ENCODE data around the gene GDI1. TPM values are rescaled to one million over a fixed set of nuclear protein-coding genes. Genes with fewer than 3 reads are reported as not detected.

Gene GDI1
- polyA plus RNA-seq, 1 donor: 82.5 TPM

DNA sequence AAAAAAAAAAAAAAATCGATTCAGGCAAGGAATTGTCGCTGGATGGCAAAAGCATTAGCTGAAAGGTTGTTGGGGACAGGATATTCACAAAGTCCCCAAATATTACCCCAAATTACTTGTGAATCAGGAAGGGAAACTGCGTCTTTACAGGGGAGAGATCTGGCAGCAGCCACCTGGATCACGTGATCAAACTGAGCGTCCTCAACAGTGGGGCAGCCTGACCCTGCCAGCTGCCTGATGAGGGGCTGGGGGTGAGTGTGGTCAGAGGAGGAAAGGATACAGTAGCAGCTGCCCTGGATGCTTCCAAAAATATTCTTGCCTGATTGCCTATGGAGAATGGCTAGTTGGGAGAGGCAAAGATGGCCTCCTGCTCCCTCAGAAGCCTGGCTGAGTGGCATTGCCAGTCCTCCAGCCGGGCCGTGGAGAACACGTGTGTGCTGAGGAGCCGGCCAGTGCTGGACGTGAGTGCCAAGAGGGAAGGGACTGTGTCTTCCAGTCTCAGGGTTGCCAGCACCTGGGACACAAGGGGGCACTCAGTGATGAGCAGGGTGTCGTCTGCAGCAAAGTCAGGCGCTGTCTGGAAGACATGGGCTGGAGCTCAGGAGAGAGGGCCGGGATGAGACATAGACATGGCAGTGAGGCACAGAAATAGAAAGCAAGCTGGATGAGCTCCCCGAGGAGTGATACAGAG is 45.1 kb downstream of the GDI1 start:
- DNase-seq (ENCODE audit: low read depth): no peak

DNA sequence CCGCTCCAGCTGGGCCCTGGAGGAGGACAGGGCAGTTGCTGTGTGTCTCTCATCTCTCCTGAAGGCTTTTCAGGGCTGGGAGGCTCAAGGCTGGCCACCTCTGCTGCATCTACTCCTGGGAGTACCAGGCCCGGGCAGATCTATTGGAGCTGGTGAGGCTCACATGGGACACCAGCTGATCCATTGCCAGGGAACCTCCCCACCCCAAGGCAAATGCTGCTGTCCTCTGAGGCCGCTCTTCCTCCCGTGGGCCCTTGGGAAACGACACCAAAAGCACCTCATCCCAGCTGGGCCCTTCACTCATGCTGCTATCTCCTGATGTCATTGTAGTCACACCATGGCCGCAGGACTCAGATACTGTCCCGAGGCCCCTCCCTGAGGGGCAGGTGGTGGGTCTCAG is 45.8 kb downstream of the GDI1 start:
- DNase-seq (ENCODE audit: low read depth): no peak

DNA sequence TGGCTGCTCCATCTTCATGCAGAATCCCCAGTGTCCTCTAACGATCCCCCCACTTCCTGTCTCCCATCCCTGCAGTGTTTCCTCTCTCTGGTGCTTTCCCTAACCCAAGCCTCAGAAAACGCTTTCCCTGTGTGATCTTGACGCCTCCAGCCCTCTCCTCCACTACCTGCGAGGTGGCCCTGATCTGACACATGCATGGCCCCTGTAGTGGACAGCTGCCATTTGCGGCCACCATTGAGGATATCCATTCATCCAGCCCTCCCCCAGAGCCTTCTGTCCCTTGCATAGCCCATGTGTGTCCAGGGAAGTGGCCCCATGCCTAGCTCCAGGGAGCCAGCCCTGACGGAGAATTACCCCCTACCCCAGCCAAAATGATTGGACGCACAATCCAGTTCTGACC is 46.4 kb downstream of the GDI1 start:
- no peak for DNase-seq (ENCODE audit: low read depth)

DNA sequence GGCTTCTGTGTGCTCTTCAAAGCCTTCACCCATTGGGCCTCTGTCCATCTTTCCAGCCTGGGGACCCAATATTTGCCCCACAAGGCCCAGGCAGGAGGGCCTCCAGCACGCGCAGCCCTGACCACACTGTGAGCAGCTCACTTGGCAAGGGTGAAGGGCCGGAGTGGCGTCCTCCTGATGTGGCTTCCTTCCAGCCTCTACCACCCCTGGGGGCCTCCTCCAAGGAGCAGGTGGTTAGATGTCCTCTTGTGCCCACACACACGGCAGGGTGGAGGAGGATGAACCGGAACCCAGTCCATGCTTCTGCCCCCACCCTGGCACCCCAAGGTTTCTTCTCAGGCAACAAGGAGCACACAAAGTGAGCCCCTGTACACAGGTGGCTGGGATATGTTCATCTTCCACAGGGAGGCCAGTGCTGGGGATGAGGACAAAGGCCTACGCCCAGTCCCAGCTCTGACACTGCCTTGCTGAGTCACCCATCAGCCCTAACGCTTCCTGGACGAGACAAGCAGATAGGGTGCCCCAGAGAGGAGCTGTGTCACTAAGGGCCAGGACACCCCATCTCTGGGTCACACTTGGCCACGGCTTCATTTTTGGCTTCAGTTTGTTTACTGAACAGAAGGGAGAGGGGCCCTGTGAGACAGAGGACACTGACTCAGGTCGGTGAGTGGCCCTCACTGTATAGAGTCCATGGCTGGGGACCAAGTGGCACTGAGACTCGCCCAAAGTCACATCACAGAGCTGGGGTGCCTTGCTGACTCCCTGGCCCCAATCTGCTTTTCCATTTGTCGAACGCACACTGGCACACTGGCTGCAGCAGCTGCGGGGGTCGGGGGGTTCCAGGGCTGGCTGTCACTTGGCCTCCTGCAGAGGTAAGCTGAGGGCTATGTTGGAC is 47.5 kb downstream of the GDI1 start:
- DNase-seq (ENCODE audit: low read depth): no peak

DNA sequence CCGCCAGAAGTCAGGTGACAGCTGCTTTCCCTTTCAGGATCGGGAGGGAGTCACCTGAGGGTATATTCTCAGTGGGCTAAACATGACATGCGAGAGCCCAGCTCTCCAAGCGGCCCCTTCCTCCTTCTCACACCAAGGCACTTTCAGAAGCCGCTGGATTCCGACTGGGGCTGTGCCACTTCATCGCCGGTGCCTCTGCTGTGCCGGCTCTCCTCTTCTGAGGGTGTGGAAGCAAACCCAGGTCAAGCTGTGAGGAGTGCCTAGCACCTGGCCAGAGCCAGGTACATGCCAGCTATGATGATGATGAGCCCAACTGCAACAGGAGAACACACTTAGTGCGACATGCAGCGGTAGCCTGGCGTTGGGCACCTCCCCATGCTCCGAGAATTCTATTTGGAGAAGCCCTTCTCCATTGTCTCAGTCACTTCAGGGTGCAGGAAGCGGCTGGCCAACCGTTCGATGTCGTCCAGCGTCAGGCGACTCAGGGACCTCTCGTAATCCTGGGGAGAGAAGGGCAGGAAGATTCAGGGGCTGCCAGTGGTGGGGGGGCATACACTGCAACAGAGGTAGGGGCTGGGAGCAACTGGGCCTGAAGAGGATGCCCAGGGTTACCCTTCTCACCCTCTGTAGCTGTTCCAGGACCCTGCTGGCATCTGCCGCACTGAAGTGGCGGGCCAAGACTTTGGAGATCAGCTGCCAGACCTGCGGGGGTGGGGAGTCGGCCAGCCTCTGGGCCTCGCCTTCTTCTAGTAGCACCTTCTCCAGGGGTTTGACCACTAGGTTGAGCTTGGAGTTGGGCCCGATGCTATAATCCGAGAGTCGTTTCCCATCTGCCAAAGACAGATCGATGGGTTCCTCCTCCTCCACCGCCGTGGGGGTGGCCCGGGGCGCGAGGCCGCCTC is 48.4 kb downstream of the GDI1 start:
- DNase-seq (ENCODE audit: low read depth): no peak

DNA sequence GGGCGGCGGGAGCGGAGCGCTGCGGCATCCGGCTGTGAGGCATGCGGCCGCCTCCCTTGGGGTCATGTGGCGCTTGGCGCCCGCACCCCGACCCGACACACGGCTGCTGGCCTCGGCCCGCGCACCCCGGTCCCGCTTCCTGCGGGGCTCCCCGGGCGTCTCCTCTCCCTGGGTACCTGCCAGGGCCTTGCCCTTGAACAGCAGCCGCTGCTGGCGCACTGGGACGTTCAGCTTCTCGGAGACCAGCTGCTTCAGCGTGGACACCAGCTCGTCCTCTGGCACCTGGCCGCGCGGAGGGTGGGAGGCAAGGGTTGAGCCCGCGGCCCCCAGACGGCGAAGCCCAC is 49.1 kb downstream of the GDI1 start:
- DNase-seq (ENCODE audit: low read depth): no peak

DNA sequence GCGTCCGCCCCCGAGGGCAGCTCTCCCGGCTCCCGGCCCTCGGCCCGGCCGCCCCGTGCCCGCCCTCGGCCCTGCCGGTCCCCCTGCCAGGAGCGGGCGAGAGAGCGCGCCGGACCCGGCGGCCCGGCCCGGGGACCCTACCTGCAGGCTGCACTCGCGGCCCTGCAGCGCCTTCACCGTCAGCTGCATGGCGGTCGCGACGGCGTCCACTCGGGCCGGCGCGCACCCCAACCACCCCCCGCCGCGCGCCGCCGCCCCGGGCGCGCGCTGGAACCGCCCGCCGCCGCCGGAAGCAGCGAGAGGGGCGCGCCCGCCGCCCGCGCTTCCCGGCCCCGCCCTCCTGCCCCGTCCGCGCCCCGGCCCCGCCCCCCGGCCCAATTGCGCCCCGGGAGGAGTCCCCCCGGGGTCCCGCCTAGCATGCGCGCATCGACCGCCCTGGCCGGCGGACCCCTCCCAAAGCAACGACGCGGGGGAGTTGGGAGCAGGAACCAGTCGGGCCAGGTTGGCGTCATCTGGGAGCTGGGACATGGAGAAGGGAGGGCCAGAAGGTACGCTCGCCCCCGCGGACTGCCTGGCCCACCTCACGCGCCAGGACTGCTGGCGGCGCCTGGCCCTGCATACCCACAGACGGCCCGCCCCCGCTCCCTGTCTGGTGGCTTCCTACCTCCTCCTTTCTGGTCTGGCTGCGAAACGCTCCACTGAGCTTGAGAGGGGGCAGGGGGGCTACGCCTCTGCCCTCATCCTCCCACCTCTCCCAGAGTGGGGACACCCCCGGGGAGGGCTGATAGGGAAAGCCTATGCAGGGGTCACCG is 49.6 kb downstream of the GDI1 start, which contains the start of gene UBL4A:
TSS of gene UBL4A (minus strand) at position 220 of the 812 bp plus-strand sequence. CDS start at position 189, 31 bp downstream.
- no peak for DNase-seq (ENCODE audit: low read depth)

DNA sequence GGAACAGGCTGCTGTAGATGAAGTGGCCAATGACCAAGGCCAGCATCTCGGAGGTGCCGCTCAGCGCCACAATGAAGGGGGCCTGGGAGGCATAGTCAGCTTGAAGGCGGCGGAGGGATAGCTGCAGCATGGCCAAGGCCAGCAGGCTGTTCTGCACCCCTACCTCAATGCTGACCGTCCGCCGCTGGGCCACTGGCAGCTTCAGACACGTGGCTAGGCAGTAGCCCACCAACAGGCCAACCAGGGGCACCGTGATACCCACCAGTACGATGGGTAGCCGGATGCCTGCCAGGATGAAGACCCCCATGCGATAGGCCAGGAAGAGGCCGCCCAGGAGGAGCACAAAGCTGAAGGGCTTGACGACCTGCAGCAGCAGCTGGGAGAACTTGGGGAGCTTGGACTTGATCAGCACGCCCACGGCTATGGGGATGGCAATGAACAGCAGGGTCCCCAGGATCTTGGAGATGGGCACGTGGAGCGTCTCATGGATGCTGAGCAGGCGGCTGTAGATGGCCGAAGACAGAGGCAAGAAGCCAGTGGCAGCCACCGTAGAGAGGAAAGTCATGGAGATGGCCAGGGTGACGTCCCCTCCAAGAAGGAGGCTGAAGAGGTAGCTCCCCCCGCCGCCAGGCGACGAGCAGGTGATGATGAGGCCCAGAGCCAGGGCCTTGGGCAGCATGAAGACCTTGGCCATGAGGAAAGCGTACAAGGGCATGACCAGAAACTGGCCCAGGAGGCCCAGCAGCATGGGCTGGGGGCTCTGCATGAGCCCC is 50.8 kb downstream of the GDI1 start:
- DNase-seq (ENCODE audit: low read depth): no peak

DNA sequence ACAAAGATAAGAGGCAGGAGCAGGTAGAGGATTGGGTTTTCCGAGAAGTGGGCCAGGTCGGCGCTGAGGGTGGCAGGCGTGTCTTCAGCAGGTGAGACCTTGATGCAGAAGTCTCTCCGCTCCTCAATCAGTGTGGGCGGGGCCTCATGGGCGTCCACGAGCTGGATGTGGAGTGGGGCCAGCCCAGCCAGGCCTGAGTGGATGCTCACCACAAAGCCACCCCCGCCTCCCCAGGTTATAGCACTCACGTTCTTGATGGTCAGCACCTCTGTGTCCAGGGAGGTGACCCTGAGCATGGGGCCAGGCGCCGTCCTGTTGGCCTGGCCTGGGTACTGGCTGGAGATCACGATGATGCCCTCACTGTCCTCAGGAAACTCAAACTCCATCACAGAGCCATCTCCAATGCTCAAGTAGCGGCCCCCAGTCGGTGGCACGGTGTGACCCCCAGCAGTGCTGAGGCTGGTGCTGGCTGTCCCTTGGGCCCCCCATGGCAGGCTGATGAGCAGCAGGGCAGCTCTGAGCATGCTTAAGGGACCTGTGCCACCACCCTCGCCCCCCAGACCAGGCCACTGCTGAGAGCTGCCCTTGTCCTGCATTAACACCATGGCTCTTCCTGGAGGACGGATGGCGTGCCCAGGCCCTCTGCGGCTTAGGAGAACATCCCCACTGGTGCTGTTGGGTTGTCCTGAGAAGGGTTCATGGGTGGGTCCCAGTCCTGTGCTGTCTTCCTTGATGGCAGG is 51.6 kb downstream of the GDI1 start:
- DNase-seq (ENCODE audit: low read depth): no peak

DNA sequence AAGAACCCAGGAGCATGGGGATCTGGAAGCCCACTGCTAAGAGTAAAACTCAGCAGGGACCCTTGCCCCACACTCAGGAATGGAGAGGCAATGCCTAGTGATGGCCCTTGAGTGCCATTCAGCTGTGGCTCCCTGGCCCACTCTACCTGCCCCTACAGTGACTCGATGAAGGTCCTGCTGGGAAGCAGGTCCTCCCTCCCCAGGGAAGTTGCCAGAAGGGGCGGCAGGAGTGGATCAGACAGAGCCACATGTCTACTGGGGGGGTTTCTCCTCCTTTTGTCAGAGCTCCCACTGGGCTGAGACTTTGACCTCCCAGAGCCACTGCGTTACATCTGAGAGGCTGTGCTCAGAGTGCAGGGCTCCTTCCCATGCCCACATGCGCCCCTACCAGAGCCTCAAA is 52.2 kb downstream of the GDI1 start:
- DNase-seq (ENCODE audit: low read depth): no peak

DNA sequence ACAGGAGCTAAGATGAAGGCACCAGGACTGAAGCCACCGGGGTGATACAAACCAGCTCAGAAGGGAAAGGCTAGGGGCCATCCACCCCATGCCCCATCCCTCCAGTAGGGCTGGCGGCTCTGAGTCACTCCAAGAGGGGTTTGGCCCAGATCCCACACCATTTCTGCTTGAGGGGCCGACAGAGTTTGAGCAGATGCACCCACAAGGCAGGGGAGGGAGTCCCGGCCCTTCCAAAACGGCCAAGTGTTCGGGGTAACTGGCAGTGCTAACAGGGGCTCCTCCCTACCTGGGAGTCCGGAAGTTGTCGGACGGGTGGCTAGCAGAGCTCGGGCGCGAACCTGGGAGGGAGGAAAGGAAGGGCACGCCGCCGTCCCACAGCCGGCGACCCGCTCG is 53.1 kb downstream of the GDI1 start:
- no peak for DNase-seq (ENCODE audit: low read depth)

DNA sequence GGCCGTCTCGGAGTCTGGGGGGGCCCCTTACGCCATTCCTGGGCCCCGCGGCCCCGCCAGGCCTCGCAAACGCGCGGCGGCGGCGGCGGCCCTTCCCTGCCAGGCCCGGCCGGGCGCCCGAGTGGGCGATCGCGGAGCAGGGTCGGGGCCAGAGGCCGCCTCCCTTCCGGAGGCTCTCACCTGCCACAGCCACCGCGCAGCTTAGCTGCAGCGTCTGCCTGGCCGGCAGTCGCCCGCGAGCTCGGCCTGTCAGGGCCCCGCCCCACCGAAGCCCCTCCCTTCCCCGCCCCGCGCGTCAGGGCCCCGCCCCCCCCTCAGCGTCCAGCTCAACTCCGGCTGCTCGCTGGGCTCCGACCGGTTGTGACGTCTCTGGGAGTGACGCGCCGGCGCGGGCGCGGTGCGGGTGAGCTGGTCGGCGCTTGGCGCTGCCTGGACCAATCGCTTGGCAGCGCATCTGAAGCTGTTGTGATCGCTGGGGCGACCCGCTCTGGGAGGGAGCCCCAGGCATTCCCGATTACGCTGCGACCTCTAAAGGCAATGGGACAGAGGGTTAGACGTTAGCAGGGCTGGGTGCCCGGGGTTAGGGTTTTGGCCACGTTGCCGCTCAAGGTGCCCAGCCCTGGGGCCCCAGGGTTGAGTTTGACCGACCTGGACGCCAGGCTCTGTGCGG is 53.6 kb downstream of the GDI1 start, which contains the start of gene SLC10A3:
TSS of gene SLC10A3 (minus strand) at position 216 of the 670 bp plus-strand sequence. CDS start 1,689 bp downstream, outside the sequence.
- peak; percentile 71 for DNase-seq (ENCODE audit: low read depth)

Other genes starting within 250 kb of the GDI1 start
- gene OPN1MW2, start 217.4 kb upstream of the GDI1 start, polyA plus RNA-seq (ENCODE audit: insufficient read length): not detected
- gene OPN1MW3, start 179.6 kb upstream of the GDI1 start, polyA plus RNA-seq (ENCODE audit: insufficient read length): not detected
- not detected for gene TEX28, start 142.0 kb upstream of the GDI1 start, polyA plus RNA-seq (ENCODE audit: insufficient read length)
- gene TKTL1, start 141.4 kb upstream of the GDI1 start, polyA plus RNA-seq (ENCODE audit: insufficient read length): 0.22 TPM
- gene FLNA, start 62.5 kb upstream of the GDI1 start, polyA plus RNA-seq (ENCODE audit: insufficient read length): 223 TPM
- 46.8 TPM for gene EMD, start 57.9 kb upstream of the GDI1 start, polyA plus RNA-seq (ENCODE audit: insufficient read length)
- 6,186 TPM for gene RPL10, start 38.8 kb upstream of the GDI1 start, polyA plus RNA-seq (ENCODE audit: insufficient read length)
- 48.6 TPM for gene DNASE1L1, start 27.9 kb upstream of the GDI1 start, polyA plus RNA-seq (ENCODE audit: insufficient read length)
- gene TAFAZZIN, start 25.6 kb upstream of the GDI1 start, polyA plus RNA-seq (ENCODE audit: insufficient read length): 28.9 TPM
- 55.2 TPM for gene ATP6AP1, start 8.5 kb upstream of the GDI1 start, polyA plus RNA-seq (ENCODE audit: insufficient read length)
- 59.3 TPM for gene FAM50A, start 7.0 kb downstream of the GDI1 start, polyA plus RNA-seq (ENCODE audit: insufficient read length)
- 39.1 TPM for gene PLXNA3, start 21.1 kb downstream of the GDI1 start, polyA plus RNA-seq (ENCODE audit: insufficient read length)
- gene LAGE3, start 42.1 kb downstream of the GDI1 start, polyA plus RNA-seq (ENCODE audit: insufficient read length): 11.3 TPM
- gene UBL4A, start 49.5 kb downstream of the GDI1 start, polyA plus RNA-seq (ENCODE audit: insufficient read length): 23.2 TPM
- gene SLC10A3, start 53.5 kb downstream of the GDI1 start, polyA plus RNA-seq (ENCODE audit: insufficient read length): 10.8 TPM
- 25.5 TPM for gene FAM3A, start 79.1 kb downstream of the GDI1 start, polyA plus RNA-seq (ENCODE audit: insufficient read length)
- gene G6PD, start 109.7 kb downstream of the GDI1 start, polyA plus RNA-seq (ENCODE audit: insufficient read length): 11.1 TPM
- 12.2 TPM for gene IKBKG, start 110.5 kb downstream of the GDI1 start, polyA plus RNA-seq (ENCODE audit: insufficient read length)
- not detected for gene CTAG1A, start 148.0 kb downstream of the GDI1 start, polyA plus RNA-seq (ENCODE audit: insufficient read length)
- gene CTAG1B, start 182.1 kb downstream of the GDI1 start, polyA plus RNA-seq (ENCODE audit: insufficient read length): not detected
- not detected for gene CTAG2, start 216.4 kb downstream of the GDI1 start, polyA plus RNA-seq (ENCODE audit: insufficient read length)